ENCODE data around the gene YIPF6. TPM values are rescaled to one million over a fixed set of nuclear protein-coding genes. Genes with fewer than 3 reads are reported as not detected.

YIPF6 gene
- total and polyA plus RNA-seq, 2 donors (not counting 1 experiment from before 2014, with no cell fraction given): 2.4 to 18.6 TPM

GRCh38 chrX:68461093-68461492 is 37.8 kb upstream of the YIPF6 start:
- H3K4me3 Mint-ChIP-seq: no peak overlapping the region
- no peaks in the 10 kb centered on the region for H4K20me1 ChIP-seq (ENCODE audit: control insufficient read depth, insufficient read depth, low read length, poor library complexity, severe bottlenecking)
- H3K9me3 Mint-ChIP-seq (ENCODE audit: insufficient read depth): no peaks in the 10 kb centered on the region
- H2AFZ ChIP-seq (ENCODE audit: insufficient read depth, low read depth, low read length, poor library complexity, severe bottlenecking): no peak overlapping the region
- H3K9me3 ChIP-seq (ENCODE audit: control extremely low read depth in 1 of 3, control insufficient read depth in 2 of 3, insufficient read depth in 1 of 3, low read length in 2 of 3): no peaks in the 10 kb centered on the region
- H3K9ac ChIP-seq (ENCODE audit: low read length): no peak overlapping the region
- no peaks in the 10 kb centered on the region for H3K27me3 ChIP-seq (replicated peaks in 1 of 4; ENCODE audit: control extremely low read depth in 1 of 4, control insufficient read depth in 3 of 4, insufficient read depth in 4 of 4, low read length in 3 of 4)
- no peaks in the 10 kb centered on the region for H3K4me1 ChIP-seq (ENCODE audit: control insufficient read depth in 2 of 2, insufficient read depth in 2 of 2, low read length in 2 of 2)
- no peaks in the 10 kb centered on the region for H3K36me3 ChIP-seq (replicated peaks in 1 of 2; ENCODE audit: control extremely low read depth in 1 of 2, control insufficient read depth in 1 of 2, extremely low read depth in 1 of 2, insufficient read depth in 2 of 2, low read length in 1 of 2)
- H3K27ac ChIP-seq (ENCODE audit: low read length in 2 of 2): no peak overlapping the region
- no peak overlapping the region for H3K27ac Mint-ChIP-seq
- no peaks in the 10 kb centered on the region for H3K79me2 ChIP-seq (ENCODE audit: control insufficient read depth, insufficient read depth, low read length)
- no peaks in the 10 kb centered on the region for H3K27me3 Mint-ChIP-seq
- POLR2A ChIA-PET: no interaction called here
- H3K4me1 Mint-ChIP-seq: no peaks in the 10 kb centered on the region
- WGBS (ENCODE audit: insufficient coverage): 100% methylated on average over 1 of the region's 6 CpGs
- TF ChIP-seq CTCF (IDR thresholded peaks at IDR 0.05): no peak
- no peak for TF ChIP-seq EZH2 (IDR thresholded peaks at IDR 0.05; ENCODE audit: borderline replicate concordance, insufficient read depth, low read depth, low read length, poor library complexity, severe bottlenecking)
- H3K4me2 ChIP-seq (replicated peaks; ENCODE audit: low read depth, low read length, poor library complexity, severe bottlenecking): no peak overlapping the region
- DNase-seq (no peak), ATAC-seq (ENCODE audit: low read depth) (no peak)
- intact Hi-C loops (cut with micrococcal nuclease): no loop called here
- H3K4me3 ChIP-seq (ENCODE audit: control extremely low read depth in 1 of 5, extremely low read depth in 1 of 5, insufficient read depth in 1 of 5, low read depth in 2 of 5, low read length in 4 of 5): no peak overlapping the region
- CTCF ChIA-PET: no interaction called here

- Histone ChIP-seq H3K9ac (ENCODE audit: low read length) (no peak overlapping the region), H3K4me3 (ENCODE audit: control extremely low read depth in 1 of 5, extremely low read depth in 1 of 5, insufficient read depth in 1 of 5, low read depth in 2 of 5, low read length in 4 of 5) (no peak overlapping the region), H4K20me1 (ENCODE audit: control insufficient read depth, insufficient read depth, low read length, poor library complexity, severe bottlenecking) (no peaks in the 10 kb centered on the region), H2AFZ (ENCODE audit: insufficient read depth, low read depth, low read length, poor library complexity, severe bottlenecking) (no peak overlapping the region), H3K4me1 (ENCODE audit: control insufficient read depth in 2 of 2, insufficient read depth in 2 of 2, low read length in 2 of 2) (no peaks in the 10 kb centered on the region), H3K4me2 (replicated peaks; ENCODE audit: low read depth, low read length, poor library complexity, severe bottlenecking) (no peak overlapping the region), H3K79me2 (ENCODE audit: control insufficient read depth, insufficient read depth, low read length) (no peaks in the 10 kb centered on the region), H3K27ac (ENCODE audit: low read length in 2 of 2) (no peak overlapping the region), H3K36me3 (replicated peaks in 1 of 2; ENCODE audit: control extremely low read depth in 1 of 2, control insufficient read depth in 1 of 2, extremely low read depth in 1 of 2, insufficient read depth in 2 of 2, low read length in 1 of 2) (no peaks in the 10 kb centered on the region), H3K9me3 (ENCODE audit: control extremely low read depth in 1 of 3, control insufficient read depth in 2 of 3, insufficient read depth in 1 of 3, low read length in 2 of 3) (no peaks in the 10 kb centered on the region), H3K27me3 (replicated peaks in 1 of 4; ENCODE audit: control extremely low read depth in 1 of 4, control insufficient read depth in 3 of 4, insufficient read depth in 4 of 4, low read length in 3 of 4) (no peaks in the 10 kb centered on the region)
- DNase-seq: no peak
- Mint-ChIP-seq H3K27ac (no peak overlapping the region), H3K4me1 (no peaks in the 10 kb centered on the region), H3K4me3 (no peak overlapping the region), H3K9me3 (ENCODE audit: insufficient read depth) (no peaks in the 10 kb centered on the region), H3K27me3 (no peaks in the 10 kb centered on the region)
- no peak for ATAC-seq (ENCODE audit: low read depth)
- POLR2A ChIA-PET: no interaction called here
- CTCF ChIA-PET: no interaction called here
- no peak for TF ChIP-seq CTCF (IDR thresholded peaks at IDR 0.05)
- no peak for TF ChIP-seq EZH2 (IDR thresholded peaks at IDR 0.05; ENCODE audit: borderline replicate concordance, insufficient read depth, low read depth, low read length, poor library complexity, severe bottlenecking)
- intact Hi-C loops (cut with micrococcal nuclease): no loop called here
Observed at GRCh38 chrX:68461576-68461975, 37.3 kb upstream of the YIPF6 start.

Data from B cell (primary cell).